ENCODE data around the gene ZNF783.

Gene ZNF783

GRCh38 chr7:149283321-149283720, 21.3 kb downstream of the ZNF783 start:
- DNase-seq: no peak

GRCh38 chr7:149284343-149284742, 22.3 kb downstream of the ZNF783 start:
- peak; percentile 48 for DNase-seq

GRCh38 chr7:149284850-149285585, 23.0 kb downstream of the ZNF783 start:
- peak; percentile 99 for DNase-seq

- DNase-seq: no peak
Measured at GRCh38 chr7:149285603-149286002, 23.6 kb downstream of the ZNF783 start.

- no peak for DNase-seq
Measured at GRCh38 chr7:149286811-149287400, 24.9 kb downstream of the ZNF783 start.

GRCh38 chr7:149287622-149288021, 25.6 kb downstream of the ZNF783 start:
- no peak for DNase-seq

GRCh38 chr7:149289262-149289661, 27.3 kb downstream of the ZNF783 start:
- no peak for DNase-seq

- no peak for DNase-seq
Measured at GRCh38 chr7:149289856-149290255, 27.9 kb downstream of the ZNF783 start.

GRCh38 chr7:149291036-149291780, 29.2 kb downstream of the ZNF783 start:
- no peak for DNase-seq

- no peak for DNase-seq
Measured at GRCh38 chr7:149291781-149292461, 29.9 kb downstream of the ZNF783 start.

GRCh38 chr7:149292462-149292823, 30.4 kb downstream of the ZNF783 start:
- DNase-seq: no peak

GRCh38 chr7:149293338-149293737, 31.3 kb downstream of the ZNF783 start:
- DNase-seq: no peak

GRCh38 chr7:149293946-149294633, 32.1 kb downstream of the ZNF783 start:
- DNase-seq: no peak

GRCh38 chr7:149294634-149295480, 32.9 kb downstream of the ZNF783 start:
- no peak for DNase-seq

- no peak for DNase-seq
Measured at GRCh38 chr7:149295481-149295850, 33.5 kb downstream of the ZNF783 start.

GRCh38 chr7:149296368-149296767, 34.4 kb downstream of the ZNF783 start:
- no peak for DNase-seq

GRCh38 chr7:149297034-149297755, 35.2 kb downstream of the ZNF783 start:
- DNase-seq: no peak

GRCh38 chr7:149300620-149301285, 38.8 kb downstream of the ZNF783 start:
- no peak for DNase-seq

GRCh38 chr7:149302222-149302621, 40.2 kb downstream of the ZNF783 start:
- DNase-seq: no peak

GRCh38 chr7:149302865-149303264, 40.9 kb downstream of the ZNF783 start:
- DNase-seq: no peak

- no peak for DNase-seq
Measured at GRCh38 chr7:149304006-149304405, 42.0 kb downstream of the ZNF783 start.
